OCI-LY3 (cell line): ENCODE results near the gene HIPK1.

Experiments used
- EZH2phosphoT487 ChIP-seq: fragments of 200-600 bp; shearing (Covaris generic); IDR thresholded peaks from 2 replicates; pipeline ENCODE4 v1.6.1; 2018; ENCODE audit warnings: antibody characterized with exemption, mixed run types, low read depth
- TF ChIP-seq, protein P1 (sequence below): fragments of 200-600, 300-600 bp; sonication (generic); IDR thresholded peaks from 2 replicates; pipeline ENCODE4 v1.5.1; 2014; ENCODE audit warnings: antibody characterized with exemption, low read length, low read depth

DNA sequence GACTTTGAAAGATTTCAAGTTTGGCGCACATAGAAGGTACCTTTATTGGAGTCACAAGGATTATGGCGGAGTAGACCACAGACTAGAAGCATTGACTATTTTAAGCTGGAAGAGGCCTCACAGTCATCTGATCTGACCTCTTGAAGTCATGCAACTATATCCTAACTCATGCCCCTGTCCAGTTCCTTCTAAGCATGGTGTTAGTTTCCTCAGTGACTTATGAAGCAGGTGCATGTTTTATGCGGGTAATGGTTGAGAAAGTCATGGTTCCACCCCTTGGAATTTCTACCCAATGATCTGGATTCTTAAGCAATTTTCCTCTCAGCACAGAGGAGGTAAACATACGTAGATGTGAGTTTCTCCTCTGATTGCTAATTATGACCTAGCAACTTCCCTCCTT lies 61.8 kb downstream of the HIPK1 start:
- TF ChIP-seq, protein P1, sequence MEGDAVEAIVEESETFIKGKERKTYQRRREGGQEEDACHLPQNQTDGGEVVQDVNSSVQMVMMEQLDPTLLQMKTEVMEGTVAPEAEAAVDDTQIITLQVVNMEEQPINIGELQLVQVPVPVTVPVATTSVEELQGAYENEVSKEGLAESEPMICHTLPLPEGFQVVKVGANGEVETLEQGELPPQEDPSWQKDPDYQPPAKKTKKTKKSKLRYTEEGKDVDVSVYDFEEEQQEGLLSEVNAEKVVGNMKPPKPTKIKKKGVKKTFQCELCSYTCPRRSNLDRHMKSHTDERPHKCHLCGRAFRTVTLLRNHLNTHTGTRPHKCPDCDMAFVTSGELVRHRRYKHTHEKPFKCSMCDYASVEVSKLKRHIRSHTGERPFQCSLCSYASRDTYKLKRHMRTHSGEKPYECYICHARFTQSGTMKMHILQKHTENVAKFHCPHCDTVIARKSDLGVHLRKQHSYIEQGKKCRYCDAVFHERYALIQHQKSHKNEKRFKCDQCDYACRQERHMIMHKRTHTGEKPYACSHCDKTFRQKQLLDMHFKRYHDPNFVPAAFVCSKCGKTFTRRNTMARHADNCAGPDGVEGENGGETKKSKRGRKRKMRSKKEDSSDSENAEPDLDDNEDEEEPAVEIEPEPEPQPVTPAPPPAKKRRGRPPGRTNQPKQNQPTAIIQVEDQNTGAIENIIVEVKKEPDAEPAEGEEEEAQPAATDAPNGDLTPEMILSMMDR: no peak
- TF ChIP-seq EZH2phosphoT487: no peak
